K562 (cell line): ENCODE data around the gene TMOD2. TPM values are rescaled to one million over a fixed set of nuclear protein-coding genes. Genes with fewer than 3 reads are reported as not detected.

Experiments
- CHAMP1 ChIP-seq: fragments of 450-650 bp; IDR thresholded peaks from 2 replicates; pipeline ENCODE4 v1.6.1; 2016; ENCODE audit warnings: mild to moderate bottlenecking
- CTCF ChIP-seq, 3 experiments: IDR thresholded peaks in 2 of 3; conservative IDR thresholded peaks in 1 of 3; 2 replicates each; pipeline ENCODE4 v1.5.1; 2011 to 2012; ENCODE audit warnings: low read length in 3 of 3, mild to moderate bottlenecking in 3 of 3, control low read depth in 2 of 3, improper control_type of control experiment in 1 of 3, inconsistent platforms in 1 of 3, low read depth in 1 of 3, mixed read lengths in 1 of 3, moderate library complexity in 1 of 3; ENCODE audit not compliant: insufficient read depth in 2 of 3
- EHMT2 ChIP-seq: fragments of 450-650 bp; IDR thresholded peaks from 2 replicates; pipeline ENCODE4 v1.6.1; 2018; ENCODE audit warnings: antibody characterized with exemption
- ETV1 ChIP-seq: fragments of 450-650 bp; conservative IDR thresholded peaks from 2 replicates; pipeline ENCODE4 v1.6.1; 2016; ENCODE audit warnings: missing genetic modification characterization, control low read depth, low read depth, missing compliant biosample characterization
- FOSL1 ChIP-seq: fragments of 200-800 bp; sonication (Bioruptor generic); conservative IDR thresholded peaks from 2 replicates; pipeline ENCODE4 v1.6.1; 2016; ENCODE audit warnings: missing genetic modification characterization, missing compliant biosample characterization
- KLF16 ChIP-seq: IDR thresholded peaks from 2 replicates; pipeline ENCODE4 v1.6.1; 2016; ENCODE audit warnings: antibody characterized with exemption
- MAFK ChIP-seq: IDR thresholded peaks from 2 replicates; pipeline ENCODE4 v1.6.1; 2011; ENCODE audit warnings: low read length, improper control_type of control experiment
- MED1 ChIP-seq: sonication (generic); formaldehyde crosslinking; IDR thresholded peaks from 2 replicates; pipeline ENCODE4 v1.8.1; 2023; ENCODE audit warnings: missing genetic modification reagents, borderline replicate concordance
- PBX2 ChIP-seq, 2 experiments: IDR thresholded peaks in 1 of 2; conservative IDR thresholded peaks in 1 of 2; 2 replicates each; pipeline ENCODE4 v1.6.1; 2016; ENCODE audit warnings: low read depth in 2 of 2, mild to moderate bottlenecking in 1 of 2, missing compliant biosample characterization in 1 of 2, missing genetic modification characterization in 1 of 2, moderate library complexity in 1 of 2
- PHF20 ChIP-seq: fragments of 450-650 bp; IDR thresholded peaks from 2 replicates; pipeline ENCODE4 v1.6.1; 2018; ENCODE audit not compliant: partially characterized antibody
- RAD21 ChIP-seq, 2 experiments: fragments of 250-450 bp in 1 of 2; fragments of 450-650 bp in 1 of 2; sonication (Bioruptor Pico) in 1 of 2; formaldehyde crosslinking in 1 of 2; IDR thresholded peaks in 1 of 2; conservative IDR thresholded peaks in 1 of 2; 2 replicates each; pipeline versions ENCODE4 v1.4.0 to v1.8.0; 2020 to 2022; ENCODE audit warnings: mild to moderate bottlenecking in 2 of 2, moderate library complexity in 1 of 2
- SIRT6 ChIP-seq: IDR thresholded peaks from one replicate; pipeline ENCODE4 v1.6.1; 2012; ENCODE audit warnings: low read depth, mild to moderate bottlenecking, control low read depth, inconsistent platforms, low read length, moderate library complexity
- TAF15 ChIP-seq: fragments of 200-400 bp; formaldehyde crosslinking; IDR thresholded peaks from 2 replicates; pipeline ENCODE4 v1.6.1; 2017; ENCODE audit warnings: mild to moderate bottlenecking, low read depth, low read length, moderate library complexity
- polyA plus RNA-seq, 8 experiments: library from polyadenylated mRNA; depleted of rRNA in 4 of 8; stranded (reverse) in 5 of 8; unstranded in 3 of 8; fragments of >200 nt; fragmentation: Nextera tagmentation in 2 of 8; fragmentation: Illumina TruSeq in 1 of 8; extraction: Ambion mirVana in 2 of 8; extraction: Trizol in 1 of 8; gene quantifications; 2 replicates each; pipeline versions ENCODE4 v1.2.1 to v1.2.3, GENCODE V29; 2011 to 2014; ENCODE audit warnings: inconsistent platforms in 1 of 8, missing spikeins in 1 of 8
- total RNA-seq, 7 experiments: library from RNA; depleted of rRNA in 6 of 7; stranded (reverse); fragments of >200 nt in 6 of 7; fragmentation: Illumina TruSeq in 2 of 7; extraction: Trizol in 2 of 7; gene quantifications; 2 replicates each; pipeline versions ENCODE4 v1.2.1 to v1.2.3, GENCODE V29; 2011 to 2021; ENCODE audit warnings: low replicate concordance in 1 of 7
- TF ChIP-seq, protein P1 (sequence below), 2 experiments: fragments of 450-650 bp in 1 of 2; sonication (generic) in 1 of 2; formaldehyde crosslinking in 1 of 2; IDR thresholded peaks in 1 of 2; conservative IDR thresholded peaks in 1 of 2; 2 replicates each; pipeline versions ENCODE4 v1.6.1 to v1.8.1; 2016 to 2023; ENCODE audit warnings: mild to moderate bottlenecking in 2 of 2, moderate library complexity in 2 of 2, inconsistent platforms in 1 of 2, missing genetic modification reagents in 1 of 2
- TF ChIP-seq, protein P2 (sequence below): fragments of 250-450 bp; sonication (Bioruptor Pico); IDR thresholded peaks from 2 replicates; pipeline ENCODE4 v1.8.0; 2022; ENCODE audit warnings: inconsistent platforms

Gene TMOD2
- total and polyA plus RNA-seq, 9 of the 15 experiments (the other 6 are each of a cell fraction or from before 2014, with no cell fraction given) = 0.49 to 3.8 (median 3.0) TPM

DNA sequence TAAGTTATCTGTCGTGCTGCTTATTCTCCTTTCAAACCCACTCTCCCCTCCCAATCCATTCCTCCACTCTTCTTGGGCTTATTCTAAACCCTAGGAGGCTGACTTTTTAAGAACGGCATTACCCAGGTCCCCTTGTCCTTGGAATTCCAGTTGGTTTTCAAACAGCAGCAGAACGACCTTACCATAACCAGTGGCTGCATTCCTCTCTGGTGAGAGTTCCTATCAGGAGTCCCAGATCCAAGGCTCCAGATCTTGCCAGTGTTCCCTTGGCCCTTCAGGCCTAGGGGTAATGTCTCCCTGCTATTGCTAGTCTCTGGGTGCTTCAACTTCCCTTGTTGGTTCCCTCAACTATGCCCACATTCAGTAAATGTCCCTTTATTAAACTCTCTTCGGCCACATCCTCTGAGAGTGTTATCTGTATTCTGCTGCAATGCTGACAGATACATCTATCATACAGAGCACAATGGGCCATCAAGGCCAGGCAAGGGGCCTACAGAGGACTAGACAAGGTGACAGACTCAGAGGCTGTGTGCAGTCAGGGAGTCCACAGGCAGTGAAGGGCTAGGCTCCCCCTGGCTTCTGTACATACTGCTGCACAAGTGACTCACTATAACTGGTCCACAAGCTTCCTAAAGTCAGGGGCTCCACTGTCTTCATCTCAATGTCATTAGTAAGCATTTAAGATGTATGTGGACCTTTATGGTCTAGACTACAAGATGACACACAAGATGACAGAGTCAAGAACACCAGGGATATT, 24.1 kb upstream of the TMOD2 start (continued):
- TF ChIP-seq, protein P1, sequence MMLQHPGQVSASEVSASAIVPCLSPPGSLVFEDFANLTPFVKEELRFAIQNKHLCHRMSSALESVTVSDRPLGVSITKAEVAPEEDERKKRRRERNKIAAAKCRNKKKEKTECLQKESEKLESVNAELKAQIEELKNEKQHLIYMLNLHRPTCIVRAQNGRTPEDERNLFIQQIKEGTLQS (IDR thresholded peaks at IDR 0.05) = peak; percentile 23; the same call in 1 of the 2 replicates
- TF ChIP-seq, protein P1 (CRISPR knock-in tag; conservative IDR thresholded peaks at IDR 0.05) = no peak
- no peak for TF ChIP-seq ETV1 (tag)
- TF ChIP-seq, protein P2, sequence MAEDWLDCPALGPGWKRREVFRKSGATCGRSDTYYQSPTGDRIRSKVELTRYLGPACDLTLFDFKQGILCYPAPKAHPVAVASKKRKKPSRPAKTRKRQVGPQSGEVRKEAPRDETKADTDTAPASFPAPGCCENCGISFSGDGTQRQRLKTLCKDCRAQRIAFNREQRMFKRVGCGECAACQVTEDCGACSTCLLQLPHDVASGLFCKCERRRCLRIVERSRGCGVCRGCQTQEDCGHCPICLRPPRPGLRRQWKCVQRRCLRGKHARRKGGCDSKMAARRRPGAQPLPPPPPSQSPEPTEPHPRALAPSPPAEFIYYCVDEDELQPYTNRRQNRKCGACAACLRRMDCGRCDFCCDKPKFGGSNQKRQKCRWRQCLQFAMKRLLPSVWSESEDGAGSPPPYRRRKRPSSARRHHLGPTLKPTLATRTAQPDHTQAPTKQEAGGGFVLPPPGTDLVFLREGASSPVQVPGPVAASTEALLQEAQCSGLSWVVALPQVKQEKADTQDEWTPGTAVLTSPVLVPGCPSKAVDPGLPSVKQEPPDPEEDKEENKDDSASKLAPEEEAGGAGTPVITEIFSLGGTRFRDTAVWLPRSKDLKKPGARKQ = no peak
- TF ChIP-seq RAD21 (CRISPR knock-in tag; conservative IDR thresholded peaks at IDR 0.05 in 1 of 2, IDR thresholded peaks at IDR 0.05 in 1 of 2) = peak; percentile 20 to 66; a peak in 2 of 4 replicates
- TF ChIP-seq KLF16 = no peak
- peak; percentile 54 to 57 (median 56) for TF ChIP-seq CTCF (IDR thresholded peaks at IDR 0.05 in 2 of 3, conservative IDR thresholded peaks at IDR 0.05 in 1 of 3; ENCODE audit: insufficient read depth in 2 of 3, low read depth in 1 of 3, low read length in 3 of 3)
- no peak for TF ChIP-seq CHAMP1
- no peak for TF ChIP-seq EHMT2
- TF ChIP-seq MAFK = 0 out of 2 replicates have a peak, but pooled peaks have one; percentile 6
- no peak for TF ChIP-seq PHF20
- peak; percentile 37; the same call in 1 of the 2 replicates for TF ChIP-seq FOSL1
- no peak for TF ChIP-seq TAF15
- TF ChIP-seq MED1 (CRISPR knock-in tag) = no peak
- no peak for TF ChIP-seq SIRT6
- TF ChIP-seq PBX2 (CRISPR knock-in tag; IDR thresholded peaks at IDR 0.05; ENCODE audit: low read depth) = 0 out of 2 replicates have a peak, but pooled peaks have one; percentile 8
- peak; percentile 62 for TF ChIP-seq PBX2 (tag; conservative IDR thresholded peaks at IDR 0.05; ENCODE audit: low read depth)
